ENCODE data around the gene SHB.

The SHB gene

DNA sequence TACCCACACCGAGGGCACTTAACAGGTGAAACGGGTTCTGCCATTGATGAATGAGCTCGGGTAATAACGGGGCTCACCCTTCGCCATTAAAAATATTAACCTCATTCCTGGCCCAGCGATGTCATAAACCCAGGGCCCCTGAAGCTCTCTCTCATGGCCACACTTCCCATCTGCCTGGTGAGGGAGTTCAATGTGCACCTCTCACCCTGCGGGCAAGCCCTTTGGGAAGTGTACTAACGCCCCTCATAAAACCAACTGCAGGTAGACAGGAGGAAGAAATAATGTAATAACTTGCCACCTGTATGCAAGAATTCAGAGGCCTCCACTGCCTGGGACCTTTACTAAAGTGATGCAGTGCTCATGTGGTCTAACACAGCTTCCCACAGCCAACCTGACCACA is 35.1 kb downstream of the SHB start:
- in situ Hi-C loops (cut with HindIII; ENCODE audit: low pct_ligation_motif_present, low pct_unique_long_range_greater_than_20kb, low sequenced_read_pairs): no loop called here
- DNase-seq: no peak

DNA sequence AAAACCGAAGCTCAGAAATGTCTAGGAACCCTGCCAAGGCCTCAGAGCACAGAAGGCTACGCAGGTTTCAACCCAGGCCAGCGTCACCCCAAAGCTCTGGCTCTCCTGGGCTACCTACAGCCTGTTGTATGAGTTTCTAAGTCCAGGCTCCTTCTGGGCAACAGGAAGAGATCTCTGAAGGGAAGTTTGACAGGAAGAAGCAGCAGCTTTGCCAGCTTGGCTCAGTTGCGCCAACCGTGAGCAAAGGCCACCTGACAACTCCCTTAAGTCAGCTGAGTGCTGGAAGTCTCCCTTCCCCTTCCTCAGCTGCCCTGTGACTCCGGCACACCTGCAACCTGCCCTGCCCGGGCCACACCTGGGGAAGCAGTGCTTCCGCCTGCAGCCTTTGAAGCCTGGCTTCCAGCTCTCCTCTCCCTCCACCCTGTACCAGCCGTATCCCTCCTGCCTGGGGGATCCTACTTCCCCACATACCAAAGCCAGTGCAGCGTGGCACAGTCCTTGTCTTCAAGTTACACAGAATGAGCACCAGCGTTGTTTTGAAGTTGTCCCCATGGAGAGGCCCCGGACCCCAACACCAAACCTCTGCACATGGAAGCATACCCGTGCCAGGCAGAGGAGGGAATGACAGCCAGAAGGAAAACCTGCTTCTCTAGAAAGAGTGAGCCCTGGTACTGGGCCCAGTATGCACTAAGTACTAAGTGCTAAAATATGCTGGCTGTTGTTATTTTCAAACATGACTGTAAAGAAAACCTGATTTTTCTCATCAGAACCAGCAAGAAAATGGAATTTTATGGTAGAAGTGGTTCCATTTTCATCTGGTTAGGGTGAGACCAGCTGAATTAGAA is 36.5 kb downstream of the SHB start:
- in situ Hi-C loops (cut with HindIII; ENCODE audit: low pct_ligation_motif_present, low pct_unique_long_range_greater_than_20kb, low sequenced_read_pairs): no loop called here
- DNase-seq: no peak

DNA sequence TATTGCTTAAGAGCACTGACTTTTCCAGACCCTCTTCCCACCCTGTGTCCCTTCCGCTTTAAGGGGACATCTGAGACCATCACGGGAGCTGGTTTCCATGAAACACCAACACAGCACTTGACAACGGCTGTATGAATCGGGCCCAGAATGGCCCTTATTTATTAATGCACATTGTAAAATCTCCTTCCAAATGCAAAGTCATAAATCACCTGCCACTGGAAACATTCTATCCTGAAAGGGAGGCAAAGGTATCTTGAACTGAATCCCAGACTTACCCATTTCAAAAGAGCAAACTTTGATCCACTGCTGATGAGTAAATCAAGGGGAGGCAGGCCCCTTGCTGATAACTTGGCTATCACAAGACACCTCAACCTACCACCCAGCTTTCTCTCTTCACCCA is 37.4 kb downstream of the SHB start:
- in situ Hi-C loops (cut with HindIII; ENCODE audit: low pct_ligation_motif_present, low pct_unique_long_range_greater_than_20kb, low sequenced_read_pairs): no loop called here
- DNase-seq: no peak

DNA sequence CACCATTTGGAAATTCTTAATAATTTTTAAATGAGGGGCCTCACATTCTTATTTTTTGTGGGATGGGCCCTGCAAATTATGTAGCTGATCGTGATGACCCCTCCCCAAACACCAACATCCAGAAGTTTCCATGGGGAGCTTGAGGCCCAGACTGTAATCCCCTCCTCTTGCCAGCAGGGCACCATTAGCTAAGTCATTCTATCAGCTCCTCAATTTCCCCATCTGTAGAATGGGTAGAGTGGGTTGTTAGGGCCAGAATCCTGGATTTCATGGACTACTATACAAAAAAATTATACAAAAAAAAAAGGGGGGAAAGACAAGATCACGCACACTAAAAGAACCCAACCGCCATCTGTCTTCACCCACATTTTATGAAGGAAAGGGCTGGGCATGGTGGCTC is 38.4 kb downstream of the SHB start:
- DNase-seq: no peak
- in situ Hi-C loops (cut with HindIII; ENCODE audit: low pct_ligation_motif_present, low pct_unique_long_range_greater_than_20kb, low sequenced_read_pairs): no loop called here

DNA sequence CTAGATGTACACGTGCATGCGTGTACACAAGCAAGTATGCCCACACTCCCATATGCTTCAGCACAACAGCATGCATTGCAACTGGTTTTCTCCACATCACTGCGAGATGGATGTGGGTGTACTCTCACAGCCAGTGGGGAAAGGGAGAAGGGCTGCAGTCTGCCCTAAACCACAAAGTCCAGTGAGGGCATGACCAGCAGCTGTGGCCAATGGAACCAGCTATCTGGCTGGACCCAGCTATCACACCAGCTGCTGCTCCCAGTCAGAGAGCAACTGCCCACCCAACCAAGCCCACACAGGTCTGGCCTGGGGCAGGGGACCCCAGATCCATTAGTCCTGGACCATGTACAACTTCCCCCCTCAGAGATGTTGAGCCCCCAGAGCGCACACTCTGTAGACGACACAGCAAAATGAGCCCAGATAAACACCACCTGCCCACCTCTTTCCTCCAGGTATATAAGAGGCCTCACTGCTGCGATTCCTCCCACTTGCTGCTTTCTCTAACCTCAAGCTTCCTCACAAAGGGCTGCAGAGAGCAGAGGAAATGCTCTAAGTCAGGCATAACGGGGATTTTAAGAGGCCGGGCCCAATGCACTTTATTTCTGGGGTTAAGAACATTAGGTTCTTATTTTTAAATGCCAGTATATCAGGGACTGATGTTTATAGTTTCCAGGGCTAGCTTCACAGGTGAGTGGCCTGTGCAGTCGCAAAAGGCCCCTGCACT is 39.0 kb downstream of the SHB start:
- in situ Hi-C loops (cut with HindIII; ENCODE audit: low pct_ligation_motif_present, low pct_unique_long_range_greater_than_20kb, low sequenced_read_pairs): no loop called here

DNA sequence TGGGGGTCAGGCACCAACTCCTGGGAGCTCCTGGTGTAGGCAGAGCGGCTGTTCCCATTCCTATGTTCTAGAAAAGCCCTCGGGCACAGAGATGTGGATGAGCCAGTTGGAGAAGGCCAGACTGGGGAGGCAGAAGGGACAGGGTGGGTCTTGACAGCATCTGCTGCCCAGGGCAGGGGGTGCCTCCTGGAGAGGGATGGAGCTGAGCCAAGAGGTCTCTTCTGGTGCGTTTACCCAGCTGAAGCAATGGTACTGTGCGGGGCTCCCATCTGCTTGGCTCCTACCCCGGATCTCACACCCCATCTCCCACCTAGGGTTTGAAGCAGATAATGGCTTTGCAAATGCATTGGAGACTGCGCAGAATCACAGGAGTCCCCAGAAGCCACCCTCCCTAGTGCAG is 41.3 kb downstream of the SHB start:
- in situ Hi-C loops (cut with HindIII; ENCODE audit: low pct_ligation_motif_present, low pct_unique_long_range_greater_than_20kb, low sequenced_read_pairs): no loop called here
- no peak for DNase-seq

More for the DNA sequence above, 39.0 kb downstream of the SHB start:
- DNase-seq: no peak

DNA sequence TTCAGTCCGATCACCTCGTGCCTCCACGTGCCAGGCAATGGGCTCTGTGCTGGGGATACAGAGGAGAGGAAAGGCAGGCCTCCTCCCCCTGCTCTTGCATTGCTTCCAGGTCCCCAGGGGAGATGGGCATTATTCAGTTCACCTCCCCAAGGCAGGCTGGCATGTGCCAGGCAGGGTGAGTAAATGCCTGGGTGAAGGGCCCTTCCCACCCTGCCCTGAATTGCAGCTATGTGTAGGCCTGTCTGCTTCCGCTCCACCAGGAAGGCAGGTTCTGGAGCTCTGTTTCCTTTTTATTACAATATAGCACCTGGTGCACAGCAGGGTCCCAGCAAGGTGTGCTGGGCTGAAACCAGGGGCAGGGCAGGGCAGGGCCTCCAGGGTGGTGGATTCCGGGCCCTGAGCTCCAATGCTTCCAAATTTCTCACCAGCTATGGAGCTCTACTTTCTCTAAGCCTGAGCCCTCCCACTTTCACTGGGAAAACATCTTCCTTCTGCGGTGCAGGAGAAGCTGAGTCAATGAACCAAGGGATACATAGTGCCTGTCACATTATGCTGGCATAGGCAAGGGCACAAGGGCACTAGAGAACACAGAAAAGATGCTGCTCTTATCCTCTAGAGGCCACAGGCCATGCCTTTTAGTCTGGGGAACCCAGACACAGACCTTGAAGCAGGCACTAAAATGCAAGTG is 42.0 kb downstream of the SHB start:
- DNase-seq: no peak
- in situ Hi-C loops (cut with HindIII; ENCODE audit: low pct_ligation_motif_present, low pct_unique_long_range_greater_than_20kb, low sequenced_read_pairs): no loop called here

DNA sequence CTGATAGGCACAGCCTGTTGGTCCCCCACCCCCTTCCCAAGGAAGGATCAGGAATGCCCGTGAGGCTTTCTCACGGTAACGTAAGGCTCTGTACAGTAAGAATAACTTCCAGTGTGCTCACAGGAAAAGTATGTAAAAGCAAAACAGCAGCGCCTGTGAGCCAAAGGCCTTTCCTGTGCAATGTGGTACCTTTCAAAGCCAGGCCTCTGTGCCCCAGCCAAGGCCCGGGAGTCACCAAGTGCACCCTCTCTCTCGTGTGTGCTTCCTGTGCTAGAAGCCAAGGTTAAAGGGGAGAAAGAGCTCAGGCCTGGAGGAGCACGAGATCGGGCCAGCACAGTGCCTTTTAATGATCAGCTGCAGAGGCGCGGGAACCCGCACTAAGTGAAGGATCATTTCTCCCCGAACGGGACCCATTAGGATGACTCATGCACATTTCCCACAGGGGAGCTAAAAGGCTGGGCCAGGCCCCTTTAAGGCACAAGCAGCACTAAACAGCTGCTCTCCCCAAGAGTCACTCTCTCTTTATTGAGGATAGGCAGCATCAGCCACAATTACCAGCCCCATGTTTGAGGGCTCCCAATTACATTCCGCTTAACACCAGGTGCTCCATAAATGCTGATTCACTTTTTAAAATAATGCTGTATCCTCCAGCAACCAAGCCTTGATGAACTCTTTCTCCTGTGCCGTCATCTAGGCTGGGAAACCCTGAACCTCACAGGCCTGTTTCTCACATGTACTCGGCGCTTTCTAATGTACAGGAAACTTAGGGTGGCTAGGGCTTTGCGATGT is 42.8 kb downstream of the SHB start:
- in situ Hi-C loops (cut with HindIII; ENCODE audit: low pct_ligation_motif_present, low pct_unique_long_range_greater_than_20kb, low sequenced_read_pairs): no loop called here
- peak; percentile 77 for DNase-seq

DNA sequence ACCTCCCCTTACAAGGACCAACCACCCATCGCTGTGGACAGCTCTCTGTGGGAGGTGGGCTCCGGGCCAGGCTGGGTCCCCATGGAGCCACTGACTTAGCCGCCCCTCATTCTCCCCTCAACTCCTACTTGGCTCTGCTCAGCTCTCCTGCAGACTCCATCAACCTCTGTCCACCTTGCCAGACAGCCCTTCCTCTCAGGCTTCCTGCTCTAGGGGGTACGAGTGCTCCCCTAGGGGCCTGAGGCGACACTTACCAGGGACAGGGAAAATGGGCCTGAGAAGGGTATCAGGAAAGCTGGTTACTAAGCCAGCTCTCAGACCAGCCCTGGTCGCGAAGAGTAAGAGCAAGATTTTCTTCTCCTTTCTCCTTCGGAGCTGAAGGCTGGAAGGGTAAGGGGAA is 43.9 kb downstream of the SHB start:
- in situ Hi-C loops (cut with HindIII; ENCODE audit: low pct_ligation_motif_present, low pct_unique_long_range_greater_than_20kb, low sequenced_read_pairs): no loop called here
- no peak for DNase-seq

DNA sequence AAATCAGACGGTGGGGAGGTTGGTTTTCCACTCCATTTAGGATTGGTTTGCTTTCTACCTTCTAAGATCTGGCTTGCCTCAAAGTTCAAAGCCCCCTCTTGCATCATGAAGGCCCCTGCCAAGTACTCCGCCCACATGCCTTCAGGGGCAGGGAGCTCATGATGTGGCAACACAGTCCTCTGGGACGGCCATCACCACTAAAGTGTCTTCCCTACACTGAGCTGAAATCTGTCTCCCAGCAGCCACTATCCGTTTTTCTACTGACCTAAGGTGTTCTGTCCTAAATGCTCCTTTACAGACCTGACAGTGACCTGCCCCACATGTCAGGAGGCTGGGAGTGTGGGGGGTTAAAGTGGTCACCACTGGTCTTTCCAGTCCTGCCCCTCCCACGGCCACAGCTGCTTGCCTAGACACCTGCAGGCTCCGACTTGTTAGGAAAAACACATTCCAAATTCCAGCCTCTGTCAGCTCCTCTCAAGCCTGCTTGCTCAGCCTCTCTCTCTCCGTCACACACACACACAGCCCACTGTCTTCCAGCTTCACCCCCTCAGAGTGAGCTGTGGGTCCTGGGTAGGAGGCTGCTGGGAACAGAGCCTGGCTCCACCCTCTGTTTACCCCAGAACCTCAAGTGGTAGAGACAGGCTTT is 44.9 kb downstream of the SHB start:
- no peak for DNase-seq
- in situ Hi-C loops (cut with HindIII; ENCODE audit: low pct_ligation_motif_present, low pct_unique_long_range_greater_than_20kb, low sequenced_read_pairs): no loop called here

DNA sequence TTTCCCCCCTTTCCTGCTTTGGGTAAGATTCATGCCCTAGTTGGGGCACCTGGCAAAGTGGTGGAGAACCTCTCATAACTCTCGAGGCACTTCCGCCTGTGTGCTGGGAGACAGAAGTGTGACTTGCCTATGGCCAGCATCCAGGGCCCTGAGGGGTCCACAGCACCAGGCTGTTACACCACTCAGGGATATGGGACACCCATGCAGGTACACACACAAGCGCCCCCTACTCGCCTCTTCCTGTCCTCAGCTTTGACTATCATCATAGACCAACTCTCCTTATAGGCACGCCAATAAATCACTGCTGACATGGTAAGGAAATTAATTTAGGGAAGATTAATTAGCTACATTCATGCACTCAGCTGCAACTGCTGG is 45.4 kb downstream of the SHB start:
- in situ Hi-C loops (cut with HindIII; ENCODE audit: low pct_ligation_motif_present, low pct_unique_long_range_greater_than_20kb, low sequenced_read_pairs): no loop called here
- no peak for DNase-seq

DNA sequence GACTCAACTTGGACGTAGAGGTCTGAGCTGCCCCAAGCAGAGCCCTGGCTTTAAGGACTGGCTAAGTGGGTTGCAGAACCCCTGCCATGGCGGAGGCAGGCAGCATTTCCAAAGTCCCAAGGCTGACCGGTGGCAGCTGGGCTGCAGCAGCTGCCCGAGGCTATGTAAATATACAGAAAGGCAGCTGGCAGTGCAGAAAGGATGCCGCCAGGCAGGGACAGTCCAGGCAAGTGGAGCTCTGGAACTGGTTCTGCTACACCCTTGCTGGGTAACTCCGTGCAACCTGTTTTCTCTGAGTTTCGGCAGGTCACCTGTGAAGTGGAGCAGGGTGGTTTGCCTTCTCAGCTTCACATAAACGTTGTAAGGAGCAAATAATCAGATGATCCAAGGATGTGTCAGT is 46.0 kb downstream of the SHB start:
- in situ Hi-C loops (cut with HindIII; ENCODE audit: low pct_ligation_motif_present, low pct_unique_long_range_greater_than_20kb, low sequenced_read_pairs): no loop called here
- DNase-seq: no peak

DNA sequence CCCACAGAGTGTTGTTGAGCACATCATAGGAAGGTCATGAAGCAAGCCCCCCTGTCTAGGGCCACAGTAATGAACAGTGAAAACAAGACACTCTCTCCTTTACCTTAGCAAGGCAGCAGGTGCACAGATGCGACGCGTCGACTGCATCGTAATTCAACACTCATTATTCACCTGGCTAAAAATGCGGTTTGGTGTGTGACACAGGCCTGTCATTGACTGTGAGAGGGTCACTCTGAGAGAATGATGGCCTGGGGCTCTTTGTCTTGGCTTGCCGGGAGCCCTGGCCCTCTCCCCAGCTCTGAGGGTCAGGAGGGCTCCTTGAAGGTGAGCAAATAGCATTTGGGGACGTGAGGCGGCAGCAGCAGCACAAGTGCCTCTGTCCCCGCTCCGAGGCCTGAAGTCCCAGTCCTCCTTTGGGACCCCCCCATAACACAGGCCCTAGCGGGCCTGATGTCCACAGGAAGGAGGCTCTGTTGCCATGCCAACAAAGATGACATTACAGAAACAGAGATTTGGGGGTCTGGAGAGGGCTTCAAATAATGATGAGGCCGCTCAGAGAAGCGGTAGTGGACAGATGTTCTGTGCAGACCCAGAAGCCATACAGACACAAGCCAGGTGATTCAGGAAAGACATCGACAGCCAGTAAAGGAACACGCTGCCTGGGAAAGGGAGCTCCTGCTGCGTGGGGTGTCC is 46.7 kb downstream of the SHB start:
- DNase-seq: no peak

DNA sequence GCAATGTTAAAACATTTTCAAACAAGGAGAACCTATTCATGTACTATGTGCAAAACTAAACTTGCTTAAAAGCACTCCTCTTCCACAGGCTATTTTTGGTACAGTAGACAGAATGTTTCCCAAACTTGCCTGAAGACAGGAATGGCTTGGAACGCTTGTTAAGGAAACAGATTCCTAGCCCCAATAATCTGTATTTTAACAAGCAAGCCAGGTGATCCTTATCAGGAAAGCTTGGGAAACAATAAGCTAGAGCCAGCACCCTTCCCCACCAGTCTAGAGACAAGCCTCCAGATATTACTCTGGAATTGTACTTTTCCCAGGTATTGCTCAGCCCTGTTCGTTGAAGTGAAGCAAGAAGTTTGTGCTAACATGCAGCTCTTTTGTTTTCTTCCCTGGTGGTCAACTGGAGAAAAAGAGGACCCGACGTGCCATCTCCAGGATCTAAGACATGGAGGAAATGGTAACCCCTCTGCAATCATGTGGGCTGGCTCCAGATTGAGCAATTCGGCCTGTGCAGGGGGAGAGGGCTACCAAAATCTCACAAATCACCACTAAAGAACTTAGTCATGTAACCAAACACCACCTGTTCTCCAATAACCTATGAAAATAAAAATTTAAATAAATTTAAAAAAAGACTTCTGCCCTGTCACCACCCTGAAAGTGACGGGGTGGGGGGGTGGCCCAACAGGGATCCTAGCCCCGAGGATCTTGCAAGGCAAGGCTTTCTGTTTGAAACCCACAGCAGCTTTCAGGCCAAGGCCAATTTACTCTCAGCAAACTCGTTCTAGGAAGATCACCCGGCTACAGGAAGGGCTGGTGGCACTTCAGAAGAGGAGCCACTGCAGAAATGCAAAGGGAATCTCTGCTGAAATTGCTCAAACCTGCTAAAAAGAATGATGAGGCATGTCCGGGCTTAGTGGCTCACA is 48.6 kb downstream of the SHB start:
- no peak for DNase-seq
- in situ Hi-C loops (cut with HindIII; ENCODE audit: low pct_ligation_motif_present, low pct_unique_long_range_greater_than_20kb, low sequenced_read_pairs): no loop called here

More for the DNA sequence above, 46.7 kb downstream of the SHB start:
- in situ Hi-C loops (cut with HindIII; ENCODE audit: low pct_ligation_motif_present, low pct_unique_long_range_greater_than_20kb, low sequenced_read_pairs): no loop called here

DNA sequence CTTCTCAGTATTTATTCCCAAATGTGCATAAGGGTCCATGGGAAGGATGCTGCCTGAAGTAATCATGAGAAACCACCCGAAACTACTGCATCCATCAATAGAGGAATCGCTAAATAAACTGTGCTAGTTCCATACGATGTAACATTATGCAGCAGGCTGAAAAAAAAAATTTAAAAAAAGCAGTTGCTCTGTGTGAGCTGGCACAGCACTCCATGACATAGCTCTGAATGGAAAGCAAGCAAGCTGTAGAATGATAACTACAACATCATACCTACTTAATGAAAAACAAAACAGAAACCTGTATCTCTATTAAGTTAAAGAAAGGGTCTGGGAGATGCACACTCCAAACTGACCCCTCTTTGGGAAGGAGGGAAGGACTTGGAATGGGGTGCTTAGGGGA is 49.3 kb downstream of the SHB start:
- in situ Hi-C loops (cut with HindIII; ENCODE audit: low pct_ligation_motif_present, low pct_unique_long_range_greater_than_20kb, low sequenced_read_pairs): no loop called here
- no peak for DNase-seq

DNA sequence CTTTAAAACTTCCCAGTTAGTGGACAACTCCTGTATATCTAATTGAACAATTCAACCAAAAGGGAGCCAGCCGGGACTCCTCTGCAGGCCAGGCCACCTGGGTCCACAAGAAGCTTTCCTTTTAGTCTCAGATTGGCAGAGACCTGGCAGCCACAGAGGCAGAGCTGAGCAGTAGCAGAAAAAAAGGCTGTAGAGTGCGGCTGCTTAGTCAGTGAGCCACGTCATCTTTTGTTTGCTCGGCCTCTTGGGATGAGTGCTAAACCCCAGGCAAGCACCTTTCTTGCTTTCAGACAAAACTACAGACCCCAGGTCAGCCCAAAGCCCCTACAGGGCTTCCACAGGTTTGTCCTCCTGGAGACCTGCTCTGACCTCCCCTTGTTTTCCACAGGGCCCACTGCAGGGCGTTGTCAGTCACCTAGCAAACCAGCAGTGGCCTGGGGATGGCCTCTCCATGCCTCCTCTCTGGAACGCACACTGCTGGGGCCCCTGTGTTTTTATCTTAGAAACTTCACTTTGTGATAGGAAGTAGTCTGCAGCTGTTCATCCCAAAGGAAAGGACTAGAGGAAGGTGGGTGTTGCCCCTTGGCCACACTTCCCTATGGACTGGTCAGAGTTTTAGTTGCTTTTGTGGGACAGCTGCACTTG is 49.9 kb downstream of the SHB start:
- DNase-seq: peak; percentile 63
- in situ Hi-C loops (cut with HindIII; ENCODE audit: low pct_ligation_motif_present, low pct_unique_long_range_greater_than_20kb, low sequenced_read_pairs): no loop called here

Measured in ACHN (cell line).